ENCODE data around the gene MMP23B. TPM values are rescaled to one million over a fixed set of nuclear protein-coding genes. Genes with fewer than 3 reads are reported as not detected.

The MMP23B gene
- total RNA-seq, 1 experiment from 2014 or later, result 0.34 TPM

- DNase-seq (ENCODE audit: low read depth), result no peak
These were observed 12.0 kb upstream of the MMP23B start for GRCh38 chr1:1619917-1620361.

- no peak for DNase-seq (ENCODE audit: low read depth)
These were observed 11.4 kb upstream of the MMP23B start for GRCh38 chr1:1620433-1621139.

GRCh38 chr1:1621173-1622009 is 10.6 kb upstream of the MMP23B start:
- no peak for DNase-seq (ENCODE audit: low read depth)

GRCh38 chr1:1622010-1622787 is 9.8 kb upstream of the MMP23B start:
- DNase-seq (ENCODE audit: low read depth), result no peak

GRCh38 chr1:1622788-1623094 is 9.2 kb upstream of the MMP23B start:
- no peak for DNase-seq (ENCODE audit: low read depth)

GRCh38 chr1:1623181-1623630 is 8.8 kb upstream of the MMP23B start:
- no peak for DNase-seq (ENCODE audit: low read depth)

- DNase-seq (ENCODE audit: low read depth), result no peak
These were observed 8.1 kb upstream of the MMP23B start for GRCh38 chr1:1623631-1624442.

- DNase-seq (ENCODE audit: low read depth), result no peak
These were observed 7.2 kb upstream of the MMP23B start for GRCh38 chr1:1624443-1625403.

- no peak for DNase-seq (ENCODE audit: low read depth)
These were observed 6.6 kb upstream of the MMP23B start for GRCh38 chr1:1625404-1625775.

- DNase-seq (ENCODE audit: low read depth), result no peak
These were observed 6.2 kb upstream of the MMP23B start for GRCh38 chr1:1625824-1626206.

GRCh38 chr1:1626207-1627141 is 5.5 kb upstream of the MMP23B start:
- DNase-seq (ENCODE audit: low read depth), result no peak

- DNase-seq (ENCODE audit: low read depth), result no peak
These were observed 4.6 kb upstream of the MMP23B start for GRCh38 chr1:1627261-1627828.

GRCh38 chr1:1627829-1628753 is 3.9 kb upstream of the MMP23B start:
- no peak for DNase-seq (ENCODE audit: low read depth)

- DNase-seq (ENCODE audit: low read depth), result no peak
These were observed 3.1 kb upstream of the MMP23B start for GRCh38 chr1:1628754-1629429.

GRCh38 chr1:1629430-1630190 is 2.4 kb upstream of the MMP23B start:
- no peak for DNase-seq (ENCODE audit: low read depth)
